DND-41 (cell line): ENCODE data around the gene CYTH4.

Experiments
- EZH2 ChIP-seq: IDR thresholded peaks from 3 replicates; pipeline ENCODE4 v1.6.1; 2012; ENCODE audit warnings: borderline replicate concordance, low read depth, mild to moderate bottlenecking, moderate library complexity, low read length, inconsistent platforms; ENCODE audit not compliant: severe bottlenecking
- TF ChIP-seq, protein P1 (sequence below): IDR thresholded peaks from 2 replicates; pipeline ENCODE4 v1.5.1; 2012; ENCODE audit warnings: borderline replicate concordance, low read length, moderate library complexity, mild to moderate bottlenecking; ENCODE audit not compliant: poor library complexity, severe bottlenecking; ENCODE audit errors: extremely low read depth

- TF ChIP-seq, protein P1, sequence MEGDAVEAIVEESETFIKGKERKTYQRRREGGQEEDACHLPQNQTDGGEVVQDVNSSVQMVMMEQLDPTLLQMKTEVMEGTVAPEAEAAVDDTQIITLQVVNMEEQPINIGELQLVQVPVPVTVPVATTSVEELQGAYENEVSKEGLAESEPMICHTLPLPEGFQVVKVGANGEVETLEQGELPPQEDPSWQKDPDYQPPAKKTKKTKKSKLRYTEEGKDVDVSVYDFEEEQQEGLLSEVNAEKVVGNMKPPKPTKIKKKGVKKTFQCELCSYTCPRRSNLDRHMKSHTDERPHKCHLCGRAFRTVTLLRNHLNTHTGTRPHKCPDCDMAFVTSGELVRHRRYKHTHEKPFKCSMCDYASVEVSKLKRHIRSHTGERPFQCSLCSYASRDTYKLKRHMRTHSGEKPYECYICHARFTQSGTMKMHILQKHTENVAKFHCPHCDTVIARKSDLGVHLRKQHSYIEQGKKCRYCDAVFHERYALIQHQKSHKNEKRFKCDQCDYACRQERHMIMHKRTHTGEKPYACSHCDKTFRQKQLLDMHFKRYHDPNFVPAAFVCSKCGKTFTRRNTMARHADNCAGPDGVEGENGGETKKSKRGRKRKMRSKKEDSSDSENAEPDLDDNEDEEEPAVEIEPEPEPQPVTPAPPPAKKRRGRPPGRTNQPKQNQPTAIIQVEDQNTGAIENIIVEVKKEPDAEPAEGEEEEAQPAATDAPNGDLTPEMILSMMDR: peak; percentile 26
- TF ChIP-seq EZH2: no peak
Measured at GRCh38 chr22:37253126-37253660, 29.1 kb upstream of the CYTH4 start.
